Gastrocnemius medialis (tissue), 4 donors: ENCODE results near the gene CDH23. TPM values are rescaled to one million over a fixed set of nuclear protein-coding genes. Genes with fewer than 3 reads are reported as not detected.

Experiments used
- ATAC-seq, 2 donors: fragments of 150-250 bp; one replicate each; pipeline ENCODE4 v1.9.1; 2016
- DNase-seq, 2 donors: peaks; one replicate each; pipeline ENCODE4 v3.0.0-alpha.2; 2019
- H3K27ac ChIP-seq, 4 donors: fragments of 200-600 bp; sonication (generic); 1 replicate in 1 of 4; 2 replicates in 3 of 4; pipeline ENCODE4 v1.5.1; 2016 to 2018; ENCODE audit warnings: mild to moderate bottlenecking in 2 of 4, moderate library complexity in 1 of 4
- H3K27me3 ChIP-seq, 3 donors: fragments of 200-600 bp; sonication (generic) in 2 of 3; 1 replicate in 1 of 3; 2 replicates in 2 of 3; pipeline versions ENCODE4 v1.5.1 to v1.6.0; 2016 to 2019; ENCODE audit warnings: mild to moderate bottlenecking in 1 of 3, moderate library complexity in 1 of 3
- H3K36me3 ChIP-seq, 2 donors: fragments of 200-600 bp; sonication (generic) in 1 of 2; one replicate each; pipeline ENCODE4 v1.5.1; 2017 to 2018
- H3K4me1 ChIP-seq, 2 donors: fragments of 200-600 bp; sonication (generic) in 1 of 2; one replicate each; pipeline ENCODE4 v1.5.1; 2016 to 2017; ENCODE audit warnings: mild to moderate bottlenecking in 2 of 2
- H3K4me3 ChIP-seq, 4 donors: fragments of 200-600 bp; sonication (generic) in 3 of 4; 1 replicate in 1 of 4; 2 replicates in 3 of 4; pipeline ENCODE4 v1.5.1; 2016 to 2019; ENCODE audit warnings: mild to moderate bottlenecking in 2 of 4
- H3K9me3 ChIP-seq, 3 donors: fragments of 200-600 bp; sonication (generic) in 2 of 3; 1 replicate in 1 of 3; 2 replicates in 2 of 3; pipeline ENCODE4 v1.5.1; 2016 to 2019
- POLR2A ChIP-seq, 2 donors: fragments of 450-650 bp; IDR thresholded peaks; one replicate each; pipeline ENCODE4 v1.6.1; 2017; ENCODE audit warnings: antibody characterized with exemption in 2 of 2, mild to moderate bottlenecking in 2 of 2, moderate library complexity in 2 of 2
- in situ Hi-C, 4 donors: fragments of 200-750 bp; cut with MboI; loops; one replicate each; pipeline versions ENCODE4 v1.15.0 to v1.8.0; 2017; ENCODE audit warnings: low sequenced_read_pairs in 4 of 4
- intact Hi-C: fragments of 100-400 bp; cut with DNase I; formaldehyde crosslinking; loops from one replicate; pipeline ENCODE4 v1.15.1; 2023; ENCODE audit warnings: low total_unique reads
- total RNA-seq, 4 donors: library from RNA; depleted of rRNA; stranded (reverse); fragments of >200 nt; gene quantifications; one replicate each; pipeline versions ENCODE4 v1.1.0 to v1.2.3, GENCODE V29; 2016
- TF ChIP-seq, protein P1 (sequence below), 5 experiments: fragments of 450-650 bp in 3 of 5; fragments of 200-600 bp in 2 of 5; sonication (generic) in 2 of 5; IDR thresholded peaks in 4 of 5; conservative IDR thresholded peaks in 1 of 5; 1 replicate in 4 of 5; 2 replicates in 1 of 5; pipeline ENCODE4 v1.5.1; 2016 to 2019; ENCODE audit warnings: antibody characterized with exemption in 5 of 5, mild to moderate bottlenecking in 3 of 5, moderate library complexity in 3 of 5

Gene CDH23
- total RNA-seq, 4 donors from 2014 or later: 0.53 to 1.8 (median 1.2) TPM

DNA sequence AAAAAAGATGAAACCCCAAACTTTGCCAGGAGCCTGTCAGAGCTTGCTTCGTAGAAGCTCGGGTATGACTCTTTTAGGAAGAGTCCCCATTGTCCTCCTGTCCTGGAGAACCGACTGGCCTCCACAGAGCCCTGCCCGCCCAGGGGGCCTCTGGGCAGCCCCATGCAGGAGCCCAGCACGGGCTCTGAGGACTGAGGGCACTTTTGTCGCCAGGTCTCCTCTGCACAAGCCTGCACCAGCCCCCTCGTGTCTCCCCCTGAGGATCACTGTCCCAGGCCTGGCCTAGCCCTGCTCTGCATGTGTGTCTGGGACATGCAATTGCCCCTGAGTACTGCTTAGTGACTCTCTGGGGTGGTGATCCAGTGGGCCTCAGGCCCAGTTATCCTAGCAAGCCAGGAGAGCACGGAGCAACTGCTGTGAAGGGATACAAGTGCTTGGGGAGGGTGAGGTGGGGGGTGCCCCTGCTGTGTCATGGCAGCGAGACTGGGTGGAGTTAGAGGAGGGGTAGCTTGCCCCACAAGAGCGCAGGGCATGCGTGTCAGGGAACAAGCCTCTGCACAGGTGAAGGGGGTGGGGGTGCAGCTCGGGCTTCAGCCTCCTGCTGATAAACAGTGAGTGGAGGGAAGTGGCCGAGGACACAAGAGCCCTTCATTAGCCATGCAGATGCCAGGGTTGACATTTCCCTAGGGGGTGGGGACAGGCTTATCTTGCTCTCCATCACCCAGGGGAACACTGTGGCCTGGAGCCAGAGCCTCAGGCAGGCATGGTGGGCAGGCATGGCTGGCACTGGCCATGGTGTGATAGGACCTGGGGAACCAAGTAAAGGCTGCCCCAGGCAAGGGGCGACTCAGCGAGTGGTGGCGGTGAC, 179.4 kb downstream of the CDH23 start:
- Histone ChIP-seq H3K27me3 (no peaks in the 10 kb centered on the region), H3K36me3 (no peaks in the 10 kb centered on the region), H3K4me3 (no peak overlapping the region), H3K9me3 (no peaks in the 10 kb centered on the region), H3K4me1 (peaks cover 8 to 17% of the 10 kb centered on the region in 2 donors), H3K27ac (no peak overlapping the region)
- ATAC-seq: no peak
- in situ Hi-C loops (loop anchor here in 1 of 4 donors (10.0 kb wide), 1 partner anchor 261 kb away; the partner anchor contains the start of gene SLC29A3), intact Hi-C loops (no loop called here)
- DNase-seq: no peak
- TF ChIP-seq, protein P1, sequence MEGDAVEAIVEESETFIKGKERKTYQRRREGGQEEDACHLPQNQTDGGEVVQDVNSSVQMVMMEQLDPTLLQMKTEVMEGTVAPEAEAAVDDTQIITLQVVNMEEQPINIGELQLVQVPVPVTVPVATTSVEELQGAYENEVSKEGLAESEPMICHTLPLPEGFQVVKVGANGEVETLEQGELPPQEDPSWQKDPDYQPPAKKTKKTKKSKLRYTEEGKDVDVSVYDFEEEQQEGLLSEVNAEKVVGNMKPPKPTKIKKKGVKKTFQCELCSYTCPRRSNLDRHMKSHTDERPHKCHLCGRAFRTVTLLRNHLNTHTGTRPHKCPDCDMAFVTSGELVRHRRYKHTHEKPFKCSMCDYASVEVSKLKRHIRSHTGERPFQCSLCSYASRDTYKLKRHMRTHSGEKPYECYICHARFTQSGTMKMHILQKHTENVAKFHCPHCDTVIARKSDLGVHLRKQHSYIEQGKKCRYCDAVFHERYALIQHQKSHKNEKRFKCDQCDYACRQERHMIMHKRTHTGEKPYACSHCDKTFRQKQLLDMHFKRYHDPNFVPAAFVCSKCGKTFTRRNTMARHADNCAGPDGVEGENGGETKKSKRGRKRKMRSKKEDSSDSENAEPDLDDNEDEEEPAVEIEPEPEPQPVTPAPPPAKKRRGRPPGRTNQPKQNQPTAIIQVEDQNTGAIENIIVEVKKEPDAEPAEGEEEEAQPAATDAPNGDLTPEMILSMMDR (IDR thresholded peaks at IDR 0.05 in 4 of 5, conservative IDR thresholded peaks at IDR 0.05 in 1 of 5): no peak
- no peak for TF ChIP-seq POLR2A (IDR thresholded peaks at IDR 0.05)

DNA sequence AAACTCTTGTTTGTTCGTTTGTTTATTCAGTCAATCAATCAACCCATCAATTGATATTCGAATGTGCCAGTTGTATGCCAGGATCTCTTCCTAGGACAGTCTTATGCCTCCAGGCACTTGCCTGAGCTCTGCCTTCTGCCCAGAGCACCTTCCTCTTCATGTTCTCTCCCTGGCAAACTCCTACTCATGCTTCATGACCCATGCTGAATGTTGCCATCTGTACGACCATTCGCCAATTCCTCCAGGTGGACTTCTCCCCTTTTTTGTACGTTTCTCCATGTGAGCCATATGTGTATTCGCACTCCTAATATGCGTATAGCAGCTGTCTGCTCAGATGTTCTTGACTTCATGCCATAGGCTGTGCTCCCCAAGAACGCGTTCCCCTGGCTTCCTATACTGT, 180.1 kb downstream of the CDH23 start:
- no peaks in the 10 kb centered on the region for H3K36me3 ChIP-seq
- no peak for ATAC-seq
- no peak overlapping the region for H3K4me3 ChIP-seq
- H3K9me3 ChIP-seq: no peaks in the 10 kb centered on the region
- no peak overlapping the region for H3K27ac ChIP-seq
- no peak for DNase-seq
- H3K27me3 ChIP-seq: no peaks in the 10 kb centered on the region
- intact Hi-C loops (no loop called here), in situ Hi-C loops (loop anchor here in 1 of 4 donors (10.0 kb wide), 1 partner anchor 262 kb away; the partner anchor contains the start of gene SLC29A3)
- TF ChIP-seq, protein P1 (IDR thresholded peaks at IDR 0.05 in 4 of 5, conservative IDR thresholded peaks at IDR 0.05 in 1 of 5): no peak
- TF ChIP-seq POLR2A (IDR thresholded peaks at IDR 0.05): no peak
- peaks cover 8 to 17% of the 10 kb centered on the region in 2 donors for H3K4me1 ChIP-seq

DNA sequence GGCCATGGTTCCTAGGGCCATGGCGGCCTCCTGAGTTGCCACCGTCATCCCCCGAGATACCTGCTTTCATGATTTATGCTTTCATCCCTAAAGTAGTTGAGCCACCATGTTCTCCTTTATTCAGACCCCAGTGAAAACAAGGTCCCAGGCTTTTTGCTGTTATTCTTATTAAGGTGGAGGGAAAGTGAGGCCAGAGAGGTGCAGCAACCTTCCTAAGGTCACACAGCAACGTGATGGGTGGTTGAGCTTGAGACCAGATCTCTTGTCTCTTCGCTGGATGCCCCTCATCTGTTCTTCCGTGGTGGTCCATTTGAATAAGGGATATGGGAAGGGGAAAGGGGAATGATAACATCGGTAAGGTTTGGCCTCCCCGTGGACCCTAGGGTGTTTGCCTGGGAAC, 180.6 kb downstream of the CDH23 start:
- H3K9me3 ChIP-seq: no peaks in the 10 kb centered on the region
- H3K4me1 ChIP-seq: peaks cover 8 to 17% of the 10 kb centered on the region in 2 donors
- in situ Hi-C loops: loop anchor here in 1 of 4 donors (10.0 kb wide), 1 partner anchor 263 kb away; the partner anchor contains the start of gene SLC29A3
- DNase-seq (no peak), ATAC-seq (no peak)
- TF ChIP-seq POLR2A (IDR thresholded peaks at IDR 0.05): no peak
- TF ChIP-seq, protein P1 (IDR thresholded peaks at IDR 0.05 in 4 of 5, conservative IDR thresholded peaks at IDR 0.05 in 1 of 5): no peak
- intact Hi-C loops: no loop called here
- H3K27me3 ChIP-seq: no peaks in the 10 kb centered on the region
- no peaks in the 10 kb centered on the region for H3K36me3 ChIP-seq
- no peak overlapping the region for H3K4me3 ChIP-seq
- no peak overlapping the region for H3K27ac ChIP-seq

DNA sequence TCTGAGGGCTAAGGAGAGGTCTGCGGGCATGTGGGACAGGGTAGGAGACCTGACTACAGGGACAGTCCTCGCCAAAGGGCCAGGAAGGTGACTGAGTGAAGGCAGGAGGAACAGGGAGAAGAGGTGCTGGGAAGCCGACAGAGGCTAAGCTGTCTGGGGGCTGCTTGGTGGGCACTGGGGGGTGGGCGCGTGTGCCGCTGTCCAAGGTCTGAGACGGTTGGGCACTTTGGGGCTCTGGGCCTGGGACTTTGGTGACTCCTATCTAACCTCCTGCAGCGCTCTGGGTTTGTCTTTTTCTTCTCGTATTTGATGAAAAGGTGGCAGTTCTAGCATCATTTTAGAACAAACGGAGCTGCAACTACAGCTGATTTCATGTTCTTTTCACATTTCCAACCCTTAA, 181.3 kb downstream of the CDH23 start:
- ATAC-seq: no peak
- Histone ChIP-seq H3K9me3 (no peaks in the 10 kb centered on the region), H3K27me3 (no peaks in the 10 kb centered on the region), H3K27ac (no peak overlapping the region), H3K4me1 (peaks cover 8 to 17% of the 10 kb centered on the region in 2 donors), H3K36me3 (no peaks in the 10 kb centered on the region), H3K4me3 (no peak overlapping the region)
- TF ChIP-seq, protein P1 (IDR thresholded peaks at IDR 0.05 in 4 of 5, conservative IDR thresholded peaks at IDR 0.05 in 1 of 5): no peak
- TF ChIP-seq POLR2A (IDR thresholded peaks at IDR 0.05): no peak
- in situ Hi-C loops: loop anchor here in 1 of 4 donors (10.0 kb wide), 1 partner anchor 263 kb away; the partner anchor contains the start of gene SLC29A3
- intact Hi-C loops: no loop called here
- DNase-seq: no peak
